D721Med (cell line): Measurements from ENCODE around the gene CHRM5.
A peak's percentile ranks its signal among the peaks of the same experiment; 100 is the strongest.

Source experiments
- DNase-seq: peaks from one replicate; pipeline ENCODE4 v3.0.0; 2011; ENCODE audit warnings: low spot score; ENCODE audit not compliant: insufficient read length
- FAIRE-seq: peaks from 2 replicates; lab custom pipeline; 2011; peaks lifted over from hg19 to GRCh38; lab: Jason Lieb, UNC
- TF ChIP-seq, protein P1 (sequence below): IDR thresholded peaks from 2 replicates; pipeline ENCODE4 v1.5.1; 2012; ENCODE audit warnings: mild to moderate bottlenecking, control low read depth; ENCODE audit not compliant: insufficient read depth; ENCODE audit errors: missing control alignments

Gene CHRM5

GRCh38 chr15:34023907-34024306, 55.6 kb downstream of the CHRM5 start:
- FAIRE-seq (no peak), DNase-seq (no peak)
- TF ChIP-seq, protein P1, sequence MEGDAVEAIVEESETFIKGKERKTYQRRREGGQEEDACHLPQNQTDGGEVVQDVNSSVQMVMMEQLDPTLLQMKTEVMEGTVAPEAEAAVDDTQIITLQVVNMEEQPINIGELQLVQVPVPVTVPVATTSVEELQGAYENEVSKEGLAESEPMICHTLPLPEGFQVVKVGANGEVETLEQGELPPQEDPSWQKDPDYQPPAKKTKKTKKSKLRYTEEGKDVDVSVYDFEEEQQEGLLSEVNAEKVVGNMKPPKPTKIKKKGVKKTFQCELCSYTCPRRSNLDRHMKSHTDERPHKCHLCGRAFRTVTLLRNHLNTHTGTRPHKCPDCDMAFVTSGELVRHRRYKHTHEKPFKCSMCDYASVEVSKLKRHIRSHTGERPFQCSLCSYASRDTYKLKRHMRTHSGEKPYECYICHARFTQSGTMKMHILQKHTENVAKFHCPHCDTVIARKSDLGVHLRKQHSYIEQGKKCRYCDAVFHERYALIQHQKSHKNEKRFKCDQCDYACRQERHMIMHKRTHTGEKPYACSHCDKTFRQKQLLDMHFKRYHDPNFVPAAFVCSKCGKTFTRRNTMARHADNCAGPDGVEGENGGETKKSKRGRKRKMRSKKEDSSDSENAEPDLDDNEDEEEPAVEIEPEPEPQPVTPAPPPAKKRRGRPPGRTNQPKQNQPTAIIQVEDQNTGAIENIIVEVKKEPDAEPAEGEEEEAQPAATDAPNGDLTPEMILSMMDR, result no peak

DNA sequence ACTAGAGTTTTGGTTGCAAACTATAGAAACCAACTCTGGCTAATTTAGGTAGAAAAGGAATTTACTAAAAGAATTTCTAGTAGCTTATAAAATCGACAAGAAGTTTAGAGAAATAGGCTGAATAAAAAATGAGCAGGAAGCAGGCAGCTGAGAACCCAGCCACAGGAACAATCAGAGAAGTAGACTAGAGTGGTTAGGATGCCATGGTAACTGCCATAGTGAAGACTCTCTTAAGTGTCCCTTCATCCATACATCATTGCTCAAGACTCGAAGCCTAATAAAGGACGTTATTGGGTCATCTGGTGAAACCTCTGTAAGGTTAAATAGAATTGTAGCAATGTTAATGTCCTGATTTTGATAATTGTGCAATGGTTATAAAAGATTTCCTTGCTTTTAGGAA, 57.0 kb downstream of the CHRM5 start:
- FAIRE-seq (no peak), DNase-seq (no peak)
- TF ChIP-seq, protein P1, result no peak

DNA sequence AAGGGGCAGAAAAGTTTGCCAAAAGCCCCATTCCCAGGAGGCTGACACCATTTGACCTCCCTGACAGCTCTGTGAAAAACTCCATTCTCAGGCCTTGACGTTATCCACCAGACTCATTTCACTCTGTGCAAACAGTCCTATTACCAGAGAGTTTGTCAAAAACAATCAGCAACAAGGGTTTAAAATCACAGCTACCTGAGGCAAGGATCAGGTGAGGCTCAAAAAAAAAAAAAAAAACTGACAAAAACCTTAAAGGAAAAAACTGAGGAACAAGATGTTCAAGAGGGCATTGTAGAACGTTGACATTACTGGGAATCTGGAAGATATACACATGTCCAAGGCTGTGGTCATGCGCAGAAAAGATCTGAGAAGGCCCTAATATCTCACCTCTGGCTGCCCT, 59.3 kb downstream of the CHRM5 start:
- TF ChIP-seq, protein P1, result no peak
- FAIRE-seq, result no peak
- DNase-seq, result no peak

DNA sequence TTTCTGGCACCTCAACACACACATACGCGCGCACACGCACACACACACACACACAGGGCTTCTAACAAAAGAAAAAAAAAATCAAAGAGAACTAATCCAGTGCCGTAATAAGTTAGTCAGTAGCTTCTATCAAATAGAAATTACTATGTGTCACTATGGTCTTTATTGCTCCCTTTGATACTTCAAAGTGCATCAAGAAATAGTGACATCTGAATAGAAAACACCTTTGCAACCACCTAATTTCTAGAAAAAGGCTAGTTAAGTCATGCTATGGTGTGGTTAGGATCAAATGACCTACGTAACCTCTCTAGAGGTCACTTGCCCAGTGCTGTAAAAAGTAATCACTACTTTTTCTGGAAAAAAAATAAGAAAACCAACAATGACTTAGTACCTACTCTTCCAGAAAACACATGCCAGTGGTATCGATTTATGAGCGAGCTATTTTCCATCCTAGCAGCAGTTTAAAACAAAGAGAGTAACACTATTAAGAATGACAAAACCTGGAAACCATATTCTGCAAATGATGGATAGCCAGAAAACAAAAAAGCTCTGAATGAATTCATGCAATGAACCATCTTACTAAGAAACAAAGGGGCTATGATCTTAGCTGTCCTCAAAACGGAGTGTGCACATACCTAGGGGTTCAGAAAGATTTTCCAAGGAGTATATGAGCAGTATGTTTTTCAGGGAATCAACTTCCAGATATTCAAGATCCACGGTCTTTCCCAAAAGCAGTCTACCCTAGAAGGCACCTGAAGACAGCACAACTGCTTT, 63.9 kb downstream of the CHRM5 start:
- FAIRE-seq, result no peak
- TF ChIP-seq, protein P1, result no peak

GRCh38 chr15:34038023-34038870, 70.0 kb downstream of the CHRM5 start:
- TF ChIP-seq, protein P1, result no peak
- DNase-seq (peak; percentile 23), FAIRE-seq (no peak)

More for the DNA sequence above, 63.9 kb downstream of the CHRM5 start:
- DNase-seq, result no peak

- TF ChIP-seq, protein P1, result no peak
- no peak for FAIRE-seq
- no peak for DNase-seq
Measured at GRCh38 chr15:34038871-34039789, 70.8 kb downstream of the CHRM5 start, which contains the start of gene AVEN. Gene AVEN, minus strand, starts transcription at chr15:34039204. Its CDS starts 158 bp downstream, at chr15:34039046.
